HG03025 (cell line): ENCODE measurements around the gene ACSL5.
"Not testable (repeated sequence)": the region's sequence is repeated elsewhere in the genome, so short reads cannot be mapped to it uniquely, and the experiment has no call there.

Experiments
- ATAC-seq: cut with Tn5 transposase; IDR thresholded peaks from one replicate; pipeline ENCODE4 v1.9.1; 2021; ENCODE audit warnings: mild to moderate bottlenecking, moderate library complexity; ENCODE audit not compliant: unreplicated experiment, low FRiP score

The ACSL5 gene

GRCh38 chr10:112349521-112350085 lies 24.3 kb upstream of the ACSL5 start:
- no peak for ATAC-seq

GRCh38 chr10:112351146-112351545 lies 22.8 kb upstream of the ACSL5 start:
- no peak for ATAC-seq

GRCh38 chr10:112352044-112352443 lies 21.9 kb upstream of the ACSL5 start:
- no peak for ATAC-seq

- ATAC-seq, result peak; percentile 51
These were observed 20.9 kb upstream of the ACSL5 start for GRCh38 chr10:112353046-112353445.

- ATAC-seq, result no peak
These were observed 17.2 kb upstream of the ACSL5 start for GRCh38 chr10:112356686-112357085.

GRCh38 chr10:112359606-112360307 lies 14.2 kb upstream of the ACSL5 start:
- no peak for ATAC-seq

GRCh38 chr10:112360308-112361270 lies 13.3 kb upstream of the ACSL5 start:
- ATAC-seq, result no peak

GRCh38 chr10:112361951-112362751 lies 11.8 kb upstream of the ACSL5 start:
- no peak for ATAC-seq

GRCh38 chr10:112362833-112363232 lies 11.1 kb upstream of the ACSL5 start:
- no peak for ATAC-seq

GRCh38 chr10:112363696-112364688 lies 9.9 kb upstream of the ACSL5 start:
- ATAC-seq, result no peak

GRCh38 chr10:112365014-112365432 lies 8.9 kb upstream of the ACSL5 start:
- no peak for ATAC-seq

GRCh38 chr10:112365451-112365850 lies 8.5 kb upstream of the ACSL5 start:
- ATAC-seq, result no peak

GRCh38 chr10:112366992-112367391 lies 6.9 kb upstream of the ACSL5 start:
- no peak for ATAC-seq

- no peak for ATAC-seq
These were observed 6.4 kb upstream of the ACSL5 start for GRCh38 chr10:112367516-112367915.

GRCh38 chr10:112369495-112370423 lies 4.2 kb upstream of the ACSL5 start:
- ATAC-seq, result peak; percentile 68

- no peak for ATAC-seq
These were observed 3.5 kb upstream of the ACSL5 start for GRCh38 chr10:112370424-112370819.

GRCh38 chr10:112371326-112371725 lies 2.6 kb upstream of the ACSL5 start:
- ATAC-seq, result not testable (repeated sequence)

GRCh38 chr10:112372182-112372810 lies 1.6 kb upstream of the ACSL5 start:
- not testable (repeated sequence) for ATAC-seq
